GM18499 (cell line): ENCODE measurements around the gene POLR2J2.
A peak's percentile ranks its signal among the peaks of the same experiment; 100 is the strongest.
"Not testable (repeated sequence)": the region's sequence is repeated elsewhere in the genome, so short reads cannot be mapped to it uniquely, and the experiment has no call there.

Experiments
- ATAC-seq: cut with Tn5 transposase; IDR thresholded peaks from one replicate; pipeline ENCODE4 v1.9.1; 2021; ENCODE audit warnings: moderate number of reproducible peaks; ENCODE audit not compliant: insufficient read depth, unreplicated experiment

Gene POLR2J2

GRCh38 chr7:102671166-102671955, at the start of gene POLR2J2:
Gene POLR2J2 (minus strand): TSS chr7:102671663. CDS start chr7:102671601, 62 bp downstream.
- ATAC-seq, result peak; percentile 62

DNA sequence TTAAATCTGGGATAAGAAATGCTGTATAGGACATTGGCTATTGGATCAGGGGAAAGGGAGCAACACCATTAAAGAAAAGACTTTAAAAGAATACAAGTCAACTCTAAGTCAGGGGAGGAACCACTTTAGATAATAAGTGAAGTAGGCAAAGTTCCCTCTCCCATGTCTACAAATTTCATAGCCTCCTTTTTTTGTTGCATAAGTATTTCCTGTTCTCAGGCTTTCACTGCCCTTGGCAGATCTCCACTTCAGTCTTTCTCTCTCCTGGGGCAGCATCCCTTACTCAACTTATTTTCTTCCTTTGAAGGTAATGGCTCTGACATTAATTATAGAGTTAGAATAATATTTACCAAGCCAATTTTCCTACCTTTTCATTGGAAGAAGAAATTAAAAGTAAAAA, 47.0 kb upstream of the POLR2J2 start:
- not testable (repeated sequence) for ATAC-seq

DNA sequence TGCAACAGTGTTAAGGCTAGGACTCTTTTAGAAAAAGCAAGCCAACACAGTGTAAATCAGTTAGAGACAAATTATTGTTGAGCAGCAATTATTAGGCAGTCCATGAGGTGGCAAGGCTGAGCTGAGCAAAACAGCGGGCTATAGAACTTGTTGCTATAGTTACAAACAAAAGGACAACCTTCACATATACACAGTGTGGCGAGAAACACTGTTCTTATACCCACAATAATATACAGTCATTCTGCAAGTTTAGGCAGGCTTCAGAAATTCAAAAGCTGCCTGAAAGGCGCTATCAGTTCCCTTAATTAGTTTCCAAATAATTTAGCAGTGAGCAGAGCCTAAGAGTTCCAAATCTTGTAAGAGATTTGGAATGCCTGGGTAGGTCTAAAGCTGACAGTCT, 44.3 kb upstream of the POLR2J2 start:
- peak; percentile 35 for ATAC-seq

DNA sequence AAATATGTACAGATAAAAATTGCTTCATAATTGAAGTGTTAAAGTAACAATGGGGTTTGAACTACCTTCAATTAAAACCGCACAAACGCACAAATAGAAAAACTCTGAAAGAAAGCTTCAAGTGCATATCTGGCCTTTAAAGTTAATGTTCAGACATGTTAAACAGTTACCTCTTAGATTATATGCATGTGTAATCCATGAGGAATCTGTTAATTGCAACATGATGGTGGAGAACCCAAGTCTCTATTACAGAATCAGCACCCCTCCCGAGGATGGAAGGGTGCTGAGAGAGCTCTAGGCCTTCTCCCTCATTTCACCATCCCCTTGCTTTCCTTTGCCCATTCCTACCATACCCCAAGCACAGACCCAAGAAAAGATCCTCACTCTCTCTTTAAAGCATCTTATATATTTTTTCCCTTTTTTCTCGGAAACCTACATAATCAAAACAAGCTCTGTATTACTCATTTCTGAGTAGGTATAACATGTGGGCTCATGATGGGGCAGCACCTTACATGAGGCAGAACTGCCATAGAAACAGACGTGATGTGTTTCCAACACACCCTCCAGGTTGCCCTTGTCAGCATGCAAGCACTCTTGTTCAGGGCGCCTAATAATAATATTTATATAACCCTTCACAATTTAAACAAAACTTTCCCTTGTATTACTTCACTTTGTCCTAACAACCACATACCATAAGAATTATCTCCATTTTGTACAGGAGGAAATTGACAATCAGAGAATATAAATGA, 43.5 kb upstream of the POLR2J2 start:
- not testable (repeated sequence) for ATAC-seq

DNA sequence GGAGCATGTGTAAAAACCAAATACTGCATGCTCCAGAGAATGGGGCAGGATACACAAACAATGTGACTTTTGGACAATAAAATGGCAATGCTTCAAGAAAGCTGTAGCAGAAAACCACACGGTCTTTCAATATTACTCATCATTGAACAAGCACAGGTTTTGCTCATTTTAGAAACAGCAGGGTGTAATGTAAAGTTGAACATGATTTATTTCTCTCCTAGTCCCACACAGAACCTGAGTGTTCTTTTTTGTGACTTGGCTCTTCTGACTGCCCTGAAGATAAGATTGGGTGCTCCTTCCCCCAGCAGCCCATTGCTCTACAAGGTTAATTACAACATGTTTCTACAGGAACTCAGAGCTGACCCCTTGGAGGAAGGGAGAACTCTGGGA, 42.2 kb upstream of the POLR2J2 start:
- ATAC-seq, result peak; percentile 56

DNA sequence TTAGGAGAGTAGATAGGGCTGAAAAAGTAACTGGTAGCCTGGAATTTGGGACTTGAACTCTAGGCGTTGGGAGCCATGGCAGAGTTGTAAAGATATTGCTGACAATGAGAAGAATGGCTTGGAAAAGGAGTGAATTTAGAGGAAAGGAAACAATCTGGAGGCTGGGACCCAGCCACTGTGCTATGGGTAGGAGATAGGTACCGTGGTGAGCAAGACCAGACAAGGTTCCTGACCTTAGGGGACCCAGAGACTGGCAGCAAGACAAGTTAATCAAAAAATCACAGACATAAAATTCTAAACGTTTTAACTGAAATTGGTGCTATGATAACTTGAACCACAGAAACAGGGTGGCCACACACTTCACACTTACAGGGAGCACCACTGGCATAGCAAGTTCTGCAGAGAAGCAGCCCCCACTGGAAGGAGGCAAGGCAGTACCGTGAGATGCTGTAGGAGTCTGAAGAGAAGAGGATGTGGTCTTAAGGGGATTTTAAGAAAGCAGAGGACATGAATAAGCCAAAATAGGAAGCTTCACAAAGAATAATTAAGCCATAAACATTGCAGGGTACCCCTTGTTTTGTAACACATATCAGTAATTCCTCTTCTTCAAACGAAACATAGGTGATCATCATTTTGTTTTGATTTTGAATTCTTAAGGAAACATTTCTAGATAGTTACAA, 41.7 kb upstream of the POLR2J2 start:
- peak; percentile 62 for ATAC-seq

DNA sequence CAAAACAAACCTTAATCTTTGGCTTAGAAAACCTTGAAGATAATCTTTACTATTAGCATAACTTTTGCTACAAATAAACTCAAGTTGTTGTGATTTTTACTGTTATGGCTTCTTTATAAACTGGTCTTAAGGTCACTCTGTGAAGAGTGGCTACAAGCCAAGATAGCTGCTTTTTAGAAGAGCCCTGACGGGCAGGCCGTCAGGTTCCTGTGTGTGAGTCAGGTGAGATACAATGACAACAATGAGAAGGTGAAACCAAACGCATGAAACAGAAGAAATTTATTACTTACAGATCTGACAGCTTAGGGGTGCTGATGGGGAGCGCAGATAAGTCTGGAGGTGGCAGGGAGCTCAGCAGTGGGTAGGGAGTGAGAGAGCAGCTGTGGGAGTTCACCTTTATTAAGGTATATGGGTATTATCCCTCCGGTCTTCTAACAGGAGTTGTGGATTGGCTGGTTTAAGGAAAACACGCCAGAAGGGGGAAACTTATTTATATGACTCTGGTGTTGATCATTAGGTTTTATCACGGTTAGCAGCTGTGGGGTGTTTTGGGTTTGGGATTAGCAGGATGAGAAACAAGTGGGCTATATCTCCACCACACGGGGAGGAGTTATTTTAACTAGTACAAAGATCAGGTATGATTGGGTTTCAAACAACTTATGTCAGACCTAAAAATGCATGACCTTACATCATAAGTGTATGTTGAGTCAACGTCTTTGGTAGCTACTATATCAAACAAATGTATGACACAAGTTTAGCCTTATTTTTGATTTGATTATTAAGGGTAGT, 27.7 kb upstream of the POLR2J2 start:
- ATAC-seq, result not testable (repeated sequence)

- ATAC-seq, result not testable (repeated sequence)
Measured at GRCh38 chr7:102697642-102698512, 26.4 kb upstream of the POLR2J2 start.

GRCh38 chr7:102696009-102696408, 24.5 kb upstream of the POLR2J2 start:
- not testable (repeated sequence) for ATAC-seq

DNA sequence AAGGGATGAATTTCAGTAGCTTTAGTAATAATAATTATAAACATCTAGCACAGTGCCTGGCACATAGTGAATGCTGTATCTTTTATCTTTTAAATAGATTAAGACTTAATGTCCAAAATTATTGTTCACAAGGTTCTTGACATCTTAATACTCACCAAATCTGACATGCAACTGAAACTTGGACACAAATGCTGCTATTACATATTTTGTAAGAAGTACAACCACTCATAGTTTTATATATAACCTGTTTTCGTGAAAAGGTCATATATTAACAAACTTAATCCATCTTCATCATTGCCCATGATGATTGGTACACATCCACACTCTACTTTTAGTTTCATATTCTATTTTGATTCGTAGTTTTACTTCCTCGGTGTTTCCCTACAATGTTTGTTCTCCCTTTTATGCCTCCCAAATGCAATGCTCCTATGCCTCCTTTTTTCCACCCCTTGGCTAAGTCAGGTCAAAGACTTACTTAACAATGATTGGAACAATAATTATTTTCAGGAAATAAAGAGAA, 23.6 kb upstream of the POLR2J2 start:
- ATAC-seq, result not testable (repeated sequence)

- not testable (repeated sequence) for ATAC-seq
Measured at GRCh38 chr7:102694008-102694407, 22.5 kb upstream of the POLR2J2 start.

GRCh38 chr7:102690602-102691001, 19.1 kb upstream of the POLR2J2 start:
- ATAC-seq, result not testable (repeated sequence)

DNA sequence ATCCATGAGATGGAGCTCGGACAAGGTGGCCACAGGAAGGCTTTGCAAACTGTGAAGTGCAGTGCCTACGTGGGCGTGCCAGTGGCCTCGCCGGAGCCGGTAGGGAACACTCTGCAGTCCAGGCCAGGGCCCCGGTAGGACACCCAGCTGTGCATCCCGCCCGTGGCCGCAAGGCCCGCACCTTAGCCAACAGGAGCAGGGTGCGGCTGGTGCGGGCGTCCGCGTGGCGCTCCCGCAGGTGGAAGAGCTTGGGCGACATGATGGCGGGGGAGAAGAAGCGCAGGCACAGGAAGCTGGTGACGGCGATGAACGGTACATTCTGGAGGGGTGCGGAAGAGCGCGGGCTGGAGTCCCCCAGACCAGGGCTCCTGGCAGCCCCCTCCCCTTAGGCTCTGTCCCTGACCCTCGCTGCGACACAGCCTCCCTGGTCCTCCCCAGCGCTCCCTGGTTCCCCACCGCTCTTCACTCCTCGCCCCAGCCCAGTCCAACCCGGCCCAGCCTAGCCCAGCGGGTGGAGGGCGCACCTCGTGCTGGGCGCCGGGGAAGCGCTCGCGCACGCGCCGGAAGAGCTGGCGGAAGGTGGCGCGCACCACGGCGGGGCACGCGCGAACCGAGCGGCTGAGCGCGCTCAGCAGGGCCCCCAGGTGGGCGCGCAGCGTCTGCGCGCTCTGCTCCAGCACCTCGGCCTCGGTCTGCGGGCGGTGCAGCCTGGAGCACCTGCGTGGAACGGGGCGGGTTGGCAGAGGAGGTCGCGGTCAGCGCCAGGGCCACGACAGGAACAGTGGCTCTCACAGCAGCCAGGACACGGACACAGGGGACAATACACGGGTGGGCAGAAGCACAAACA, 18.2 kb upstream of the POLR2J2 start:
- ATAC-seq, result not testable (repeated sequence)

DNA sequence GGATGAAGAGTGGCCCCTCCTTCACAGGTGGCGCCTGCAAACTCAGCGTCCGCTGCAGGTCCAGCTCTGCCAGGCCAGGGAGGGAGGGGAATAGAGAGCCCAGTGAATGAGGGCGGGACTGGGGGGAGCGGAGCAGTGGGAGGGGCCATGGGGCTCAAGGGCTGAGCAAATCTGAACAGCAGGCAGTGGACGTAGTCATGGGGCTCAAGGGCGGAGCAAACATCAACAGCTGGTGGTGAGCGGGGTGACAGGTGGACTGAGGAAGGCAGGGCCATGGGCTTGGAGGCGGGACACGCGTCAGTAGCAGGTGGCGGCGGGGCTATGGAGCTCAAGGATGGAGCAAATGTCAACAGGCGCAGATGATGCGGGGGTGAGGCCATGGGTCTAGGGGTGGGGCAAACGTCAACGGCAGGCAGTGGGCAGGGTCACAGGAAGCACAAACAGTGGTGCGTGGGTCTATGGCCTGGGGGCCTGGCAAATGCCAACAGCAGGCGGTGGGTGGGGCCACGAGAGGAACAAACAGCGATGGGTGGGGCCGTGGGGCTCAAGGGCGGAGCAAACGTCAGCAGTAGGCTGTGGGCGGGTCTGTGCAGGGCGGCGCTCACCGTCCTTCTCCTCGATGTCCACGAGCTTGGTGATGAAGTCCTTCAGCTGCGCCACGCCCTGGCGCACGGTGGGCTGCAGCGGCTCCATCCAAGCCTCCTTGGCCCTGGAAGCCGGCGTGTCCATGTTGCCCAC, 17.0 kb upstream of the POLR2J2 start:
- not testable (repeated sequence) for ATAC-seq

DNA sequence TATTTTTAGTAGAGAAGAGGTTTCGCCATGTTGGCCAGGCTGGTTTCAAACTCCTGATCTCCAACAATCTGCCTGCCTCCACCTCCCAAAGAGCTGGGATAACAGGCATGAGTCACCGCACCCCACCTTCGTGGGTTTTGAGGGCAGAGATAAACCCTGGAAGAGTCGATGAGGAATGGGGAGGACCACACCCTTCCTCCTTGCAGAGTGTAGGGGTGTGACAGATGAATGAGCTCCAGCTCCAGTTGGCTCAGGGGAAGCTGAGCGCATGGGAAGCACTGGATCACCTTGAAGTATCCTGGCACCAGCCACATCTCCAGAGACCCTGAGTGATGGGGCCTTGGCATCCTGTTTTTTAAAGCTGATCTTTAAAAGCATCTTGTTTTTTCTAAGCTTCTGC, 11.1 kb upstream of the POLR2J2 start:
- ATAC-seq, result not testable (repeated sequence)

- ATAC-seq, result not testable (repeated sequence)
Measured at GRCh38 chr7:102680780-102681179, 9.3 kb upstream of the POLR2J2 start.

DNA sequence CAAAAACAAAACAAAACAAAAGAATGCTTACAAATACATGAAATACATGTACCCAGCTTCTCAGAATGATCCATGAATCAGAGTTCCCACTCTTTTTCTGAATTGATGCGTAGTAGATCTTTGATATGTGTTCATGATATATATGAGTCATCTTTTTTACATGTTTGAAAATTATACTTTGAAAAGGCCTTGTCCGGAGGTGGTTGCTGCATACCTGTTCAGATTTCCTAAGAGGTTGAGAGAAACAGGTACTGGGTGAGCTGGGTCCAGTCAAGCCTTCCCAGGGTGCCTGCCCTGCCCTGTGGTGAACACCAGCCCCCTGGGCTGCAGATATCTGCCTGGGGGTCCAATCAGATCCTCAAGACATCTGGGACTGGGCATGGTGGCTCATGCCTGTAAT, 4.1 kb upstream of the POLR2J2 start:
- ATAC-seq, result not testable (repeated sequence)
